GM13977 (cell line): ENCODE measurements around the gene CCDC24.
A peak's percentile ranks its signal among the peaks of the same experiment; 100 is the strongest.

ENCODE experiments used
- DNase-seq: peaks from one replicate; pipeline ENCODE4 v3.0.0; 2012; ENCODE audit warnings: low spot score
- CTCF ChIP-seq: IDR thresholded peaks from 2 replicates; pipeline ENCODE4 v1.5.1; 2012; ENCODE audit warnings: mild to moderate bottlenecking, control low read depth; ENCODE audit not compliant: insufficient read depth; ENCODE audit errors: extremely low read depth, missing control alignments
- in situ Hi-C: fragments of 300-500 bp; cut with MboI; formaldehyde crosslinking; loops from one replicate; pipeline ENCODE4 v1.12.0; 2022; ENCODE audit warnings: low sequenced_read_pairs, low pct_unique_long_range_greater_than_20kb, mixed read lengths, inconsistent platforms; ENCODE audit not compliant: unreplicated experiment

Gene CCDC24

GRCh38 chr1:43979261-43979527 lies 12.2 kb upstream of the CCDC24 start:
- DNase-seq, result no peak
- TF ChIP-seq CTCF, result no peak
- in situ Hi-C loops, result no loop called here

GRCh38 chr1:43979528-43980254 lies 11.7 kb upstream of the CCDC24 start:
- peak; percentile 75 for DNase-seq

GRCh38 chr1:43980255-43981134 lies 10.9 kb upstream of the CCDC24 start:
- DNase-seq, result no peak
- in situ Hi-C loops, result no loop called here
- TF ChIP-seq CTCF, result no peak

More at GRCh38 chr1:43979528-43980254, 11.7 kb upstream of the CCDC24 start:
- in situ Hi-C loops, result no loop called here
- TF ChIP-seq CTCF, result no peak

GRCh38 chr1:43981135-43981491 lies 10.3 kb upstream of the CCDC24 start:
- in situ Hi-C loops, result no loop called here
- DNase-seq, result no peak
- no peak for TF ChIP-seq CTCF

GRCh38 chr1:43981636-43982035 lies 9.8 kb upstream of the CCDC24 start:
- no peak for DNase-seq
- in situ Hi-C loops, result no loop called here
- no peak for TF ChIP-seq CTCF

- in situ Hi-C loops, result no loop called here
- no peak for DNase-seq
- TF ChIP-seq CTCF, result no peak
Measured at GRCh38 chr1:43982241-43982640, 9.2 kb upstream of the CCDC24 start.
